Peyer's patch (tissue), 4 donors: ENCODE measurements around the gene CDK17.

ENCODE experiments used
- POLR2A ChIP-seq, 2 donors: fragments of 450-650 bp; IDR thresholded peaks; one replicate each; pipeline ENCODE4 v1.5.1; 2017; ENCODE audit warnings: antibody characterized with exemption in 2 of 2, mild to moderate bottlenecking in 2 of 2, moderate library complexity in 2 of 2
- TF ChIP-seq, protein P1 (sequence below), 6 experiments: fragments of 450-650 bp in 4 of 6; fragments of 200-600 bp in 2 of 6; sonication (generic) in 1 of 6; IDR thresholded peaks; one replicate each; pipeline ENCODE4 v1.5.1; 2017 to 2019; ENCODE audit warnings: antibody characterized with exemption in 6 of 6, mild to moderate bottlenecking in 3 of 6, moderate library complexity in 1 of 6

DNA sequence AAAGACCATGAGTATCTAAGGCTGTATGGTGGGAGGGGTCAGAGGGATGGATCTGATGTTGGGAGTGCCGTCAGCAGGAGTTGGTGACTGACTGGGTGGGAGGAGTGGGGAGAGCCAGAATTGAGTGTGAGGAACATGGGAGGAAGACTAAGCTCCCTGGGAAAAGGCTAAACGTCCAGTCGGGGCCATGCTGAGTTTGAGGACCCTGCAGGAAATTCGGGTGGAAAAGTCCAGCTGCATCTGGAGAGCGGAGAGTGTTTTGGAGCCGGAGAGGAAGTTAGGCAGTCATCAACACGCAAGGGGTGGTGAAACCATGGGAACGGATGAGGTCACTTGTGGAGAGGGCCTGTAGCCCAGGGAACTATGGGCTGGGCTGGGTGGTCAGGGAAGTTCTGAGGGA is 145.2 kb downstream of the CDK17 start:
- TF ChIP-seq, protein P1, sequence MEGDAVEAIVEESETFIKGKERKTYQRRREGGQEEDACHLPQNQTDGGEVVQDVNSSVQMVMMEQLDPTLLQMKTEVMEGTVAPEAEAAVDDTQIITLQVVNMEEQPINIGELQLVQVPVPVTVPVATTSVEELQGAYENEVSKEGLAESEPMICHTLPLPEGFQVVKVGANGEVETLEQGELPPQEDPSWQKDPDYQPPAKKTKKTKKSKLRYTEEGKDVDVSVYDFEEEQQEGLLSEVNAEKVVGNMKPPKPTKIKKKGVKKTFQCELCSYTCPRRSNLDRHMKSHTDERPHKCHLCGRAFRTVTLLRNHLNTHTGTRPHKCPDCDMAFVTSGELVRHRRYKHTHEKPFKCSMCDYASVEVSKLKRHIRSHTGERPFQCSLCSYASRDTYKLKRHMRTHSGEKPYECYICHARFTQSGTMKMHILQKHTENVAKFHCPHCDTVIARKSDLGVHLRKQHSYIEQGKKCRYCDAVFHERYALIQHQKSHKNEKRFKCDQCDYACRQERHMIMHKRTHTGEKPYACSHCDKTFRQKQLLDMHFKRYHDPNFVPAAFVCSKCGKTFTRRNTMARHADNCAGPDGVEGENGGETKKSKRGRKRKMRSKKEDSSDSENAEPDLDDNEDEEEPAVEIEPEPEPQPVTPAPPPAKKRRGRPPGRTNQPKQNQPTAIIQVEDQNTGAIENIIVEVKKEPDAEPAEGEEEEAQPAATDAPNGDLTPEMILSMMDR (IDR thresholded peaks at IDR 0.05), result no peak
- TF ChIP-seq POLR2A (IDR thresholded peaks at IDR 0.05), result no peak
